Measurements from ENCODE around the gene FOXJ2. TPM values are rescaled to one million over a fixed set of nuclear protein-coding genes. Genes with fewer than 3 reads are reported as not detected.
"Not testable (repeated sequence)": the region's sequence is repeated elsewhere in the genome, so short reads cannot be mapped to it uniquely, and the experiment has no call there.

FOXJ2 gene
- total RNA-seq, 1 donor from 2014 or later, result 19.8 TPM

DNA sequence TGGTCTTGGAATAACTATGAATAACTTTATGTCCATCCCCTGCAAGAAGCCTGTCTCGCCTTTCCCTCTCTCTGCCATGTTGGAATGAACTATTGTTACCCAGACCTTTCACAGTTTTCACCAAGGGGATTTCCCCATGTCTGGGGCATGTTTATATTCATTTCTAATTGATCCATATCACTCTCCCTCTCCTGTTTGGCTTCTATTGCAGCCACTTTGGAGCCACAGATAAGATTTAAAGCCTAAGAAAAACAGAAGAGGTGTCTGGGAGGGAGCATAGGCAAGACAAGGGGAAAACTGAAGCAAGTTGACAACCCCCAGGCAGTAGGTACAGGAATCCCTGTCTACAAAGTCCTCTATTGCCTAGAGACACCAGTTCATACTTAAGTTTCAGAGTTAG, 41.0 kb upstream of the FOXJ2 start:
- Histone ChIP-seq H3K9me3 (no peaks in the 10 kb centered on the region), H3K36me3 (no peaks in the 10 kb centered on the region), H3K27me3 (ENCODE audit: low read depth) (no peaks in the 10 kb centered on the region), H3K4me3 (no peak overlapping the region), H3K27ac (peak overlapping the region; percentile 70), H3K4me1 (peaks cover 45% of the 10 kb centered on the region)
- ATAC-seq (no peak), DNase-seq (no peak)
- TF ChIP-seq, protein P1, sequence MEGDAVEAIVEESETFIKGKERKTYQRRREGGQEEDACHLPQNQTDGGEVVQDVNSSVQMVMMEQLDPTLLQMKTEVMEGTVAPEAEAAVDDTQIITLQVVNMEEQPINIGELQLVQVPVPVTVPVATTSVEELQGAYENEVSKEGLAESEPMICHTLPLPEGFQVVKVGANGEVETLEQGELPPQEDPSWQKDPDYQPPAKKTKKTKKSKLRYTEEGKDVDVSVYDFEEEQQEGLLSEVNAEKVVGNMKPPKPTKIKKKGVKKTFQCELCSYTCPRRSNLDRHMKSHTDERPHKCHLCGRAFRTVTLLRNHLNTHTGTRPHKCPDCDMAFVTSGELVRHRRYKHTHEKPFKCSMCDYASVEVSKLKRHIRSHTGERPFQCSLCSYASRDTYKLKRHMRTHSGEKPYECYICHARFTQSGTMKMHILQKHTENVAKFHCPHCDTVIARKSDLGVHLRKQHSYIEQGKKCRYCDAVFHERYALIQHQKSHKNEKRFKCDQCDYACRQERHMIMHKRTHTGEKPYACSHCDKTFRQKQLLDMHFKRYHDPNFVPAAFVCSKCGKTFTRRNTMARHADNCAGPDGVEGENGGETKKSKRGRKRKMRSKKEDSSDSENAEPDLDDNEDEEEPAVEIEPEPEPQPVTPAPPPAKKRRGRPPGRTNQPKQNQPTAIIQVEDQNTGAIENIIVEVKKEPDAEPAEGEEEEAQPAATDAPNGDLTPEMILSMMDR (IDR thresholded peaks at IDR 0.05), result no peak
- intact Hi-C loops (cut with DNase I), result loop anchor here (10.0 kb wide), 2 partner anchors 57 to 127 kb away; partner anchors contain the start of gene SLC2A3

DNA sequence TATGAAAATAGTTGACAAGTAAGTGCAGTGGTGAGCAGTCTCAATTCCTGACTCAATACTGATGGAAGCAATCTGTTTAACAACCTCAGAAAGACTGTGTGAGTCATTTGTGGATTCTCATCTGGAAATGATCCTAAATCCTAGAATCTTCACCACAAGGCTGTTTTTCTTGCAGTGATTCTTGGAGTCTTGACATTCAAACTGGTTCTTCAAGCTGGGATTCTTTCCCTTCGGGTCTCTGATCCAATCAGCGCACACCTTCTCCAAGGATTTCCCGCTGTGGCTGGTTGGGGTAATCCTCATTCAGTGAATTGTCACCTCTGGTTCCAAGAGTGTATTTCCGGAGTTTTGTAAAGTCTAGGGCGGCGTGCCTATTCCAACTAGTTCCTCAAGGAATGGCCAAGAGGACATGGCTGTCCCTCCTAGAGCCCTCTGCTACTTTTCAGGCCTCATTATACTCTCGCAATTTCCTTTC, 37.7 kb upstream of the FOXJ2 start:
- Histone ChIP-seq H3K27me3 (ENCODE audit: low read depth) (no peaks in the 10 kb centered on the region), H3K9me3 (peaks cover 4% of the 10 kb centered on the region), H3K27ac (peak overlapping the region; percentile 63), H3K4me1 (peaks cover 26% of the 10 kb centered on the region), H3K4me3 (no peak overlapping the region), H3K36me3 (no peaks in the 10 kb centered on the region)
- TF ChIP-seq, protein P1 (IDR thresholded peaks at IDR 0.05), result no peak
- intact Hi-C loops (cut with DNase I), result loop anchor here (10.0 kb wide), 2 partner anchors 60 to 130 kb away; partner anchors contain the start of gene SLC2A3
- no peak for DNase-seq
- peak; percentile 5 to 7 for ATAC-seq

DNA sequence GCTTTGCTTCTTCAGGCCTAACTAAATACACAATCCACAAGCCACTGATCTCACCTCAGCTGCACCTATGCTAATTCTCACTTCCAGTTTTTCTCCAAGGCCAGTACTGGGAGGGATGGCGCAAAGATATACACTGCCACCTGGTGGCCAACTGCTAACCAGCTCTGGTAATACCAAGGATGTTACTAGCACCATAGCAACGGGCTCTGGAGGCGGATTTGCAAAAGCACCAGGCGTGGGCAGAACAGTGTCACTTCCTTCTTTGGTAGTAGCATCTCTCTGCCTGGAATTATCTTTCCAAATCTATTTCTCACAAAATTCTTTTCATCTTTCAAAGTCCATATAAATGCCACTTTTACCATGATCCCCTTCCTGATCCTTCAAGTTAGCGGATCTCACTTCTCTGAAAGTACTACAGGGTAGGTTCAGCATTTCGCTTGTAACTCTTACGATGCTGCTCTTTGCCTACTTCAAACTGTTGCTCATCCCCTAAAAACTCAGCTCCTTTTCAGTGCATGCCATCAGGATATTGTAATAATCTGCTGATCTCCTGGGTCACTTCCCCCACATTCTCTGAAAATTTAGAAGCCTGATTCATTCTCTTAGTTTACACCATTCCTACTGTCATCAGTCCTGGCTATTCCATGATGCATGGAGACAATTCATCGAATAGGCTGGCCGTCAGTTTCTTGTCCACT, 37.1 kb upstream of the FOXJ2 start:
- Histone ChIP-seq H3K4me3 (no peak overlapping the region), H3K4me1 (peaks cover 20% of the 10 kb centered on the region), H3K36me3 (no peaks in the 10 kb centered on the region), H3K9me3 (peaks cover 4% of the 10 kb centered on the region), H3K27ac (no peak overlapping the region), H3K27me3 (ENCODE audit: low read depth) (no peaks in the 10 kb centered on the region)
- intact Hi-C loops (cut with DNase I), result loop anchor here (10.0 kb wide), 2 partner anchors 61 to 131 kb away; partner anchors contain the start of gene SLC2A3
- ATAC-seq (peak; percentile 95 to 97), DNase-seq (peak; percentile 91)
- TF ChIP-seq, protein P1 (IDR thresholded peaks at IDR 0.05), result peak; percentile 85

DNA sequence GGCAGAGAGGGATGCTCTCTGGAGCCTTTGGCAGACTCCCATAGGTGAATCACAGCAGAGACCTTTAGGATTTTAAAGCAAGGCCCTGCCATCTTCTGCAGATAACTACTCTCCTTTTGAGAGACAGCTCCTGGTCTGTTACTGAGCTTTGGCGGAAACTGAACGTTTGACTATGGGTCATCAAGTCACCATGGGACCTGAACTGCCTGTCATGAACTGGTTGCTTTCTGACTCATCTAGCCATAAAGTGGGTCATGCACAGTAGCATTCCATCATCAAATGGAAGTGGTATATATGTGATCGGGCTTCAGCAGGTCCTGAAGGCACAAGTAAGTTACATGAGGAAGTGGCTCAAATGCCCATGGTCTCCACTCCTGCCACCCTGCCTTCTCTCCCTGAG, 31.7 kb upstream of the FOXJ2 start:
- H3K36me3 ChIP-seq; H3K27ac ChIP-seq; DNase-seq; H3K4me3 ChIP-seq; intact Hi-C loops (cut with DNase I); ATAC-seq; H3K27me3 ChIP-seq (ENCODE audit: low read depth); H3K9me3 ChIP-seq; H3K4me1 ChIP-seq: not testable (repeated sequence)

DNA sequence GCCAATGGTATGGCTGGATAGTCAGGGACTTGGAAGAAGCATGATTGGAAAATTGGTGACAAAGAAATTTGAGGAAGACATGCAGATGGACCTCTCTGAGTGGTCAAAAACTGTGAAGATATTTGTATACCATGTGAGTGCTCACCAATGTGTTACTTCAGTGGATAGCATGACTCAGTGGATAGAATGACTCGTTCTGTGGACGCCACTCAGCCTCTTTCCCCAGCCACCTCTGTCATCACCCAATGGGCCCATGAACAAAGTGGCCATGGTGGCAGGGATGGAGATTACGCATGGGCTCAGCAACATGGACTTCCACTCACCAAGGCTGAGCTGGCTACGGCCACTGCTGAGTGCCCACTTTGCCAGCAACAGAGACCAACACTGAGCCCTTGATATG, 31.0 kb upstream of the FOXJ2 start:
- H3K4me1 ChIP-seq; H3K27ac ChIP-seq; H3K9me3 ChIP-seq; ATAC-seq; intact Hi-C loops (cut with DNase I); H3K36me3 ChIP-seq; DNase-seq; H3K27me3 ChIP-seq (ENCODE audit: low read depth); H3K4me3 ChIP-seq: not testable (repeated sequence)

DNA sequence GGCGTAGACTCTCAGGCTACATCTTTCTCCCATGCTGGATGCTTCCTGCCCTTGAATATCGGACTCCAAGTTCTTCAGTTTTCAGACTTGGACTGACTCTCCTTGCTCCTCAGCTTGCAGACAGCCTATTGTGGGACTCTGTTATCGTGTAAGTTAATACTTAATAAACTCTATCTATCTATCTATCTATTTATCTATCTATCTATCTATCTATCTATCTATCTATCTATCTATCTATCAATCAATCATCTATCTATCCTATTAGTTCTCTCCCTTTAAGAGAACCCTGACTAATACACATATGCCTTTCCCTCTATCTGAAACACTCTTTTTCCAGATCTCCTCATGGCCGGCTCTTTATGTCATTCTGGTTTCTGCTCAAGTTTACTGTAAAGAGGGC, 27.6 kb upstream of the FOXJ2 start:
- H3K4me3 ChIP-seq; H3K9me3 ChIP-seq; ATAC-seq; H3K27me3 ChIP-seq (ENCODE audit: low read depth); H3K27ac ChIP-seq; DNase-seq; H3K4me1 ChIP-seq; H3K36me3 ChIP-seq; intact Hi-C loops (cut with DNase I): not testable (repeated sequence)

DNA sequence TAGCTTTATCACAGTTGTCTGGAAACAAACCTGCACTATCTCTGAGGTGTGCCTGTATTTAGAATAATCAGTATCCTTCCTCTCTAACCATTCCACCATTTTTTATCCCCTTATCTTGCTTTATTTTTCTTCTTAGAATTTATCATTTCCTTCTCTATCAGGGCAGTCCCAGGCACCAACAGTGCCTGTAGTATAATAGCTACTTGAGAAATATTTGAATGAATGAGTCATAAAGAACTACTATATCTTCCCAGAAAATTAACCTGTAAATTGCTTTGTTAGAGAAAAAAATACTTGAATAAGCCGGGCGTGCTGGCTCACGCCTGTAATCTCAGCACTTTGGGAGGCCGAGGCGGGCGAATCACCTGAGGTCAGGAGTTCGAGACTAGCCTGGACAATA, 21.2 kb upstream of the FOXJ2 start:
- intact Hi-C loops (cut with DNase I), result no loop called here
- H3K27ac ChIP-seq, result no peak overlapping the region
- no peaks in the 10 kb centered on the region for H3K9me3 ChIP-seq
- peaks cover 15% of the 10 kb centered on the region for H3K27me3 ChIP-seq (ENCODE audit: low read depth)
- ATAC-seq, result peak in 1 of 2 donors; percentile 68
- no peak overlapping the region for H3K4me3 ChIP-seq
- TF ChIP-seq, protein P1 (IDR thresholded peaks at IDR 0.05), result no peak
- H3K4me1 ChIP-seq, result no peaks in the 10 kb centered on the region
- DNase-seq, result no peak
- no peaks in the 10 kb centered on the region for H3K36me3 ChIP-seq
